Measurements from ENCODE around the gene FAM120B.

The FAM120B gene

GRCh38 chr6:170329321-170329720, 22.8 kb downstream of the FAM120B start:
- TF ChIP-seq GATA2 (IDR thresholded peaks at IDR 0.05; ENCODE audit: low read depth, low read length) (no peak), GATA3 (IDR thresholded peaks at IDR 0.05; ENCODE audit: low read depth, low read length) (no peak)

GRCh38 chr6:170344631-170345576, 38.3 kb downstream of the FAM120B start:
- TF ChIP-seq GATA3 (IDR thresholded peaks at IDR 0.05; ENCODE audit: low read depth, low read length) (no peak), GATA2 (IDR thresholded peaks at IDR 0.05; ENCODE audit: low read depth, low read length) (no peak)

GRCh38 chr6:170345662-170346061, 39.1 kb downstream of the FAM120B start:
- TF ChIP-seq GATA3 (IDR thresholded peaks at IDR 0.05; ENCODE audit: low read depth, low read length) (no peak), GATA2 (IDR thresholded peaks at IDR 0.05; ENCODE audit: low read depth, low read length) (no peak)

- no peak for TF ChIP-seq GATA3 (IDR thresholded peaks at IDR 0.05; ENCODE audit: low read depth, low read length)
- no peak for TF ChIP-seq GATA2 (IDR thresholded peaks at IDR 0.05; ENCODE audit: low read depth, low read length)
These were observed 40.1 kb downstream of the FAM120B start for GRCh38 chr6:170346649-170347048.

GRCh38 chr6:170347091-170347490, 40.5 kb downstream of the FAM120B start:
- TF ChIP-seq GATA2 (IDR thresholded peaks at IDR 0.05; ENCODE audit: low read depth, low read length) (no peak), GATA3 (IDR thresholded peaks at IDR 0.05; ENCODE audit: low read depth, low read length) (no peak)

- TF ChIP-seq GATA3 (IDR thresholded peaks at IDR 0.05; ENCODE audit: low read depth, low read length) (no peak), GATA2 (IDR thresholded peaks at IDR 0.05; ENCODE audit: low read depth, low read length) (no peak)
These were observed 41.4 kb downstream of the FAM120B start for GRCh38 chr6:170347975-170348374.

- TF ChIP-seq GATA2 (IDR thresholded peaks at IDR 0.05; ENCODE audit: low read depth, low read length) = no peak
- no peak for TF ChIP-seq GATA3 (IDR thresholded peaks at IDR 0.05; ENCODE audit: low read depth, low read length)
These were observed 49.1 kb downstream of the FAM120B start for GRCh38 chr6:170355661-170356060.

GRCh38 chr6:170357812-170358211, 51.3 kb downstream of the FAM120B start:
- no peak for TF ChIP-seq GATA3 (IDR thresholded peaks at IDR 0.05; ENCODE audit: low read depth, low read length)
- TF ChIP-seq GATA2 (IDR thresholded peaks at IDR 0.05; ENCODE audit: low read depth, low read length) = no peak

GRCh38 chr6:170358496-170358895, 51.9 kb downstream of the FAM120B start:
- TF ChIP-seq GATA3 (IDR thresholded peaks at IDR 0.05; ENCODE audit: low read depth, low read length) (no peak), GATA2 (IDR thresholded peaks at IDR 0.05; ENCODE audit: low read depth, low read length) (no peak)

GRCh38 chr6:170360476-170360875, 53.9 kb downstream of the FAM120B start:
- TF ChIP-seq GATA3 (IDR thresholded peaks at IDR 0.05; ENCODE audit: low read depth, low read length) = no peak
- TF ChIP-seq GATA2 (IDR thresholded peaks at IDR 0.05; ENCODE audit: low read depth, low read length) = no peak

GRCh38 chr6:170361335-170361734, 54.8 kb downstream of the FAM120B start:
- TF ChIP-seq GATA3 (IDR thresholded peaks at IDR 0.05; ENCODE audit: low read depth, low read length) (no peak), GATA2 (IDR thresholded peaks at IDR 0.05; ENCODE audit: low read depth, low read length) (no peak)

- TF ChIP-seq GATA3 (IDR thresholded peaks at IDR 0.05; ENCODE audit: low read depth, low read length) (no peak), GATA2 (IDR thresholded peaks at IDR 0.05; ENCODE audit: low read depth, low read length) (no peak)
These were observed 55.6 kb downstream of the FAM120B start for GRCh38 chr6:170362121-170362520.

GRCh38 chr6:170363255-170363654, 56.7 kb downstream of the FAM120B start:
- no peak for TF ChIP-seq GATA2 (IDR thresholded peaks at IDR 0.05; ENCODE audit: low read depth, low read length)

GRCh38 chr6:170365121-170365520, 58.6 kb downstream of the FAM120B start:
- TF ChIP-seq GATA3 (IDR thresholded peaks at IDR 0.05; ENCODE audit: low read depth, low read length) (no peak), GATA2 (IDR thresholded peaks at IDR 0.05; ENCODE audit: low read depth, low read length) (no peak)

GRCh38 chr6:170365593-170365992, 59.0 kb downstream of the FAM120B start:
- TF ChIP-seq GATA3 (IDR thresholded peaks at IDR 0.05; ENCODE audit: low read depth, low read length) (no peak), GATA2 (IDR thresholded peaks at IDR 0.05; ENCODE audit: low read depth, low read length) (no peak)

Data from SH-SY5Y (cell line).